Stromal cell of bone marrow (primary cell): ENCODE measurements around the gene ILDR1.
"Not testable (repeated sequence)": the region's sequence is repeated elsewhere in the genome, so short reads cannot be mapped to it uniquely, and the experiment has no call there.

Source experiments
- DNase-seq: peaks from one replicate; pipeline ENCODE4 v3.0.0-alpha.2; 2012; ENCODE audit warnings: low read depth

The ILDR1 gene

DNA sequence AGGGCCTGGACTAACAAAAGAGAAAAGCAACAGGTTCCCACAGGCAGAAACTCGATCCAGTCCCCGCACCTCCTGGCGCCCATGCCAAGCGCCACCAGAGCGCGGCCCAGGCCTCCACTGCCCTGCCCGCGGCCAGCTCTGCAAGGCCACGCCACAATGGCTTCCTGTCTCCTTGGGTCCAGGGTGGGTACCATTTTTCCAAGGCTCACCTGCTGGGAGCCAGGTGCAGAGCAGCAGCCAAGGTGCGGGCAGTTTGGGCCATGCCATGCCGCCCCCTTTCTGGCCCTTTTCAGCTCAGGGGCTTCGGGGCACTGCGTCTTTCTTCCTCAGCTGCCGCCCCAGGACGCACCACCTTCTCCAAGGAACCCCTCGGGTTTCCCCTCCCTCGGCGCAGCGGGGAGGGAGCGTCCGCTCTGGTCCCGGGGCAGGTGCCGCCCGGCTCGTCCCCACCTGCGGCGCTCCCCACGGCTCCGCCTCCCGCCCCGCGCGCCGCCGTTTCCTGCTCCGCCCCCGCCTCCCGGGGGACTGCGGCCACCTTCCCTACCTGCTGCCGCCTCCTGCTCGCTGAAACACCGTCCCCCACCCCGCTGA is at the start of gene ILDR1:
Gene ILDR1, minus strand, starts transcription at position 437 of the 591 bp plus-strand sequence. Its CDS starts 170 bp downstream, at position 267.
- no peak for DNase-seq

DNA sequence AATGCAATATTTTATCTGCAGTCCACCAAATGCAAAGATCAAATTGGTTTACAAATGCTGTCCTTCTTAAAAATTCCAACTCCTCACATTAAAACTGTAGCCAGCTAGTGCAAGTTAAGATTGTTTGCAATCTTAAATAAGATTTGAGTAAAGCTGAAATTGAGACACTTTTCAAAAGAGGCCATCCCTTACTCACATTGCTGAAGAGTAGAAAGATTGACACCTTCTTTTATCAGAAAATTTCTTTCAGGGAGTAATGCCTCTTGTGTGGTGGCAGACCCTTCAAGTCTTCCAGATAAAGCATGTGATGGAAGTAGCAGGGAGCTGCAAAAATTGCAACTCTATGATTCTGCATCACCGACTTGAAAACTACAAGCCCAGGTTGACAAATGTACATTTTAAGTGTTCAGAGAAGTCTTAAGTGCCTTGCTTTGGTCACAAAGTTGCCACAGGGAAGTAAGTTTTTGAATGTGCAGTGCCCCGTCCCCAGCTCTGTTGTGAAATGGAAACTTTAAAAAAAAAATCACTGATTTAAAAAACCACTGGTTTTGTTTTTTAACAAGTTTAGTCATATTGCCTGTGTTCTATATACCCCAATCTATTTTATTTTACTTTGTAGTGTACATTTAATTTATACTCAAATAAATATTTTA is 45.7 kb upstream of the ILDR1 start:
- no peak for DNase-seq

DNA sequence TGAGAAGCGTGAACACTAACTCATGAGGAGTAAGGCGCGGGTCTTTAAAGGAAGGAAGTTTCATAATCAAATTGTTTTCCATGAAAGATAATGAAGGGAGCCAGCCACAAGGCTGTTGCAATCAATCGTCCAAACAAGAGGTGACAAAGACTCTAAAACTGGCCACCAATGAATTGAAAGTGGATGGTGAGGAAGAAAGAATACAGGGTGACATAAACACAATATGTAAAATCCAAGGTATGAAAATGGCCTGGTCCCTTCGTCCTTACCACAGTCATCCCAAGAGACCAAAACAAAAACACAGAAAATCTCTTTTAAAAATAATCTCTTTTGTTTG is 45.1 kb upstream of the ILDR1 start:
- DNase-seq, result no peak

DNA sequence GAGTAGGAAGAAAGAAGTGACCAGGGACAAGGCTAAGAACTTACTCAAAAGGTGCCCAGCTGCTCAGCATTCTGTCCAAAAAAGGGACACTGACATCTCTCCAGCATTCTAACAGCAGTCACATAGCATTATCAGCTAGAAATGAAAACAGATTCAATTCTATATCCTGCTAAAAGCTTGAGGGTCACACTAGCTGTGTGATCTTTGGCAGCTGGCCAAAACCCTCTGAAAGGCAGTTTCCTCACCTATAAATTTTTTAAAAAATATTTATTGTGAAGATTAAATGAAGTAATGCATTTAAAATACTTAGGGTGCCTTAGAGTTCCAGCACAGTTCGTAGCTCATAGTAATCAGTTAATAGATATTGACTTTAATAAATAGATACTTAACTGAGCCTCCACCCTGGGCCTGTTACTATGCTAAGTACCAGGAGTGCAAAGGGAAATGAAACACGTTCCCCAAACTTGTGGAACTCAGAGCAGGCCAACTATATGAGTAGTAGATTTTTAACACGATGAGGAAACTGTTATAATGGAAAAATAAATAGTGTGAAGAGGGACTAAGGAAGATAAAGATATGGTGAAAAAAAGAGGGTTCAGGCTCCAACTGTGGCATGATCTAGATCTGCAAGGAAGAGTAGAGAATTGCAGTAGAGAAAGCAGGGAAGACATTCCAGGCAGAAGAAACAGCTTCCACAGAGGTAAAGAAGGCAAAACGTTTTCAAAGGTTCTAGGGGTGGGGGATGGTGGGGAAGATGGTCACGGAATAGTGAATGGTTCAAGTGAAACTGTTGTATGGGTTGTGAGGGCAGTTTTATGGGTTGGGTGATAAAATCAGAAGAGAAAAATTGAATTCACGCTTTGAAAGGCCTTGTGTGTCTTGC is 44.5 kb upstream of the ILDR1 start:
- no peak for DNase-seq

DNA sequence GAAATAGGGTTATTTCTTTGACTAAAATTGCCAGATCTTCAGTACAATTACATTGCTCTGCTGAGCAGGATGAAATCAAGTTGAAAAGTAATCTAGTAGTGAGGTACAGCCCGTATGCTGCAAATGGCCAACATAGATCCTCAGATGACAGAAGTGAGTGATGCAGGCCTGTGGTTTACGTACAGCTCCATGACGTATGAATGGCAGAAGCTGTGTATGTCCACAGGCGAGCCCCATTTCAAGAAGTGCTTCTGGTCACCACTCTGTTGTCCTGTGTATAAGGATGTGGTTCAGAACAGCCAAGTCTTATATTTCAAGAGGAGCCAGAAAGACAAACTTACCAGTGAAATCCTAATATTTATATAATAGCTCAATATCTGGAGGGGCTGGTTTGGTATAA is 42.3 kb upstream of the ILDR1 start:
- no peak for DNase-seq

DNA sequence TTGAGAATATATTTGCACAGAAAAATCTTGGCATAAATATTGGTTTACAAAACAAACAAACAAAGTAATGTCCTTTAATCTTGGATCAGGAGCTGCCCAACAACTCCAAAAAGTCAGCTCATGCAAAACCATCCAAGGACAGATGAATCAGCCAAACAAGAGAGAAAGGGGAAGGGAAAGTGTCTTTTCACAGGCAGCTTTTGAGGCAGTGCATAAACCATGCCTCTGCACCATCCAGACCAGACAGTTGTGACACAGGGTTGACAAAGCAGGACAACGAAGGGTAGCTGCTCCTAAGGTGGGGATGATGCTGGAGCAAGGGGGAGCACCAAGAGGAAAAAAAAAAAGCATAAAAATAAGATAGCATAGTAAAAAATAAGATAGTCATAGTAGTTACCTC is 41.9 kb upstream of the ILDR1 start:
- no peak for DNase-seq

DNA sequence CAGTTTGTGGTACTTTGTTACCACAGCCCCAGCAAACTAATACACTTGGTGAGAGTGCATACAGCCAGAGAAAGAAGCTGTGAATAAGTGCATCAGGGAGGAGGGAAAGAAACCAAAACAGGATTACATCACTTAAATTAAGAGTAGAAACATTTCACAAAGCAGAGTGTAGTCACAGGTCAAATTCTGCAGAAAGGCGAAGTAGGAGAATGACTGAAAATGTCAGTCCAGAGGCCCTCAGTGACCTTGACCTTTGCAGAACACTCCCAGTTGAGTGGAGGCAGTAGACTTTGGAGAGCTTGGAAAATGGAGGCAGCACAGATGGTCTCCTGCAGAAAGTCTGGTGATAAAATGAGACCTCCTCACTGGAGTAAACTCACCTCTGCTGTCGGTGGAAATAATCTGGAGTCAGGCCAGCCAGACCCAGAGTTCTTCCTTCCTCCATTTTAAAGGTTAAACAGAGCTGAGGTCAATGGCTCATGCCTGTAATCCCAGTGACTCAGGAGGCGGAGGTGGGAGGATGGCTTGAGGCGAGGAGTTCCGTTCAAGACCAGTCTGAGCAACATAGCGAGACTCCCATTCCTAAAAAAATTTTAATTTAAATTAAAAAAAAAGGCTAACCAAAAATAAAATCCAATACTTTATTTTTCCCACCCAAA is 38.1 kb upstream of the ILDR1 start:
- DNase-seq, result no peak

DNA sequence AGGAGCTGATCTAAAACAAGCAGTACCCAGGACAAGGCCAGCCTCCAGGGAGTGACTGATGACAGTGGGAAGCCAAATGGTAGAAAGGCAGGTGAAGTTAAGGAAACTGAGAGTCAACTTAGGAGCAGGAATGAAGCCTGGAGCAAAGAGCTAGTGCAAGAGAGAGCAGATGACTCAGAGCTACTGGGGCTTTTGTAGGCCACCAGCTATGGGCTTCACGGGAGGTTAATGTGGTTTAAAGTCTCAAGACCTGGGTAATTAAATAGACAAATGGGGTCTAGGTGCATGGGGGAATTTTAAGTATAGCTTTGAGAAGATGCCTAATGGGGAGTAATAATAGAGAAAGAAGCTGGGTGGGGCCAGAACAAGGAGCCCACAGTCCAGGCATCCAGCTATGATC is 36.2 kb upstream of the ILDR1 start:
- DNase-seq, result no peak

DNA sequence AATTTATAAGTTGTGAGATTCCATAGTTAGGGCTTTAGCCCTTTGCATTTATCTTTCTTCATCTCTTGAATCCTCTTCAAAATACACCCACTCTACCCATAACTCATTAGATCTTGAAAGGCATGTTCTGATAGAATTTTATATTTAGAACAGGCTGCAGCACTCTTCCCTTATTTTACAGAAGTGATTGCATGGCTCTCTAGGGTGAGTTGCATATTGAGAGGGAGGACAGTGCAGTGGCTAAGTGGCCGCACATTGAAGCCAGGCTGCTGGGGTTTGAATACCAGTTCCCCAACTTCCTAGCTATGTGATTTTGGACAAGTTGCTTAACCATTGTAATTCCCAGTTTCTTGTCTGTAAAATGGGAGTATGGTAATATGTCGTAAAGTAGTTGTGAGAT is 35.6 kb upstream of the ILDR1 start:
- DNase-seq, result no peak

DNA sequence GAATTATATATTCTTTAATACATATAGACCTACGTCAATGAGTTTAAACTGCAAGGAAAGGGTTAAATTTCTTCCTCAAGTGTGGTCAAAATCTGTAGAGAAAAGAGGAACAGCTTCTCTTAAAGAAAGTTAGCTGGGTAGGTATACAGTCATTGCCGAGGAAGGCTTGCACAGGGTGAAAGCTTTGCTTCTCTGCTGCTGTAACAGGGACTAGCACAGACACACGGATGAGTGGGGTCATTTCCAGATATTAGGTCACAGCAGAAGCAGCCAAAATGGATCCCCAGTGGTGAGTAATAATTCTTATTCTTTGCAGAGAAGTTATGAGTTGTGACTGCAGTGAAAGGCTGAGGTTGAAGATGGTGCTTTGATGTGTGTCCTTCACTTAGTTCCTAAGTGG is 33.2 kb upstream of the ILDR1 start, which contains the start of gene CD86:
Gene CD86, plus strand, starts transcription at position 148 of the 400 bp plus-strand sequence. Its CDS starts 128 bp downstream, at position 276.
- DNase-seq, result peak; percentile 6

DNA sequence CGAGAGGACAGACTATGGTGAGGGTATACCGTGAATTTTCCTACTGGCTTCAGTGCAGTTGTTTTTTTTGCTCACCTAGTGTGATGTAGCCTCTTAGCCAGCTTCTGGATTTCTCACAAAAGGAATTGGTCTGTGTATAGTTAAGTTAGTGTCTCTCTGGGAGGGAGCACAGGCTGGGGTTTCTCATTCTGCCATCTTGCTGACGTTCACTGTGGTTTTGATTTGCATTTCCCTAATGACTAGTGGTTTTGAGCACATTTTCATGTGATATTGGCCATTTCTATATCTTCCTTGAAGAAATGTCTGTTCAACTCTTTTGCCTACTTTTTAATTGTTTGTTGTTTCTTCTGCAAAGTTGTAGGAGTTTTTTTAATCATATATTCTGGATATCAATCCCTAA is 30.9 kb upstream of the ILDR1 start:
- DNase-seq, result peak; percentile 10

DNA sequence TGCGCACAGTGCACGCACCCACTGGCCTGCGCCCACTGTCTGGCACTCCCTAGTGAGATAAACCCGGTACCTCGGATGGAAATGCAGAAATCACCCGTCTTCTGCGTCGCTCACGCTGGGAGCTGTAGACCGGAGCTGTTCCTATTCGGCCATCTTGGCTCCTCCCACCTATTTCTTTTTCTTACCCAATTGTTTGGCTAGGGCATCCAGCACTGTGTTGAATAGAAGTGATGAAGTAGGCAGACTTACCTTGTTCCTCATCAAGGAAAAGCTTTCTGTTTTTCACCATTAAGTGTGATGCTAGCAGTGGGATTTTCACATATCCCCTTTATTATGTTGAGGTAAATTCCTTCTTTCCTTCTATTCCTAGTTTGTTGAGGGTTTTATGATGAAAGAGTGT is 25.7 kb upstream of the ILDR1 start:
- not testable (repeated sequence) for DNase-seq

DNA sequence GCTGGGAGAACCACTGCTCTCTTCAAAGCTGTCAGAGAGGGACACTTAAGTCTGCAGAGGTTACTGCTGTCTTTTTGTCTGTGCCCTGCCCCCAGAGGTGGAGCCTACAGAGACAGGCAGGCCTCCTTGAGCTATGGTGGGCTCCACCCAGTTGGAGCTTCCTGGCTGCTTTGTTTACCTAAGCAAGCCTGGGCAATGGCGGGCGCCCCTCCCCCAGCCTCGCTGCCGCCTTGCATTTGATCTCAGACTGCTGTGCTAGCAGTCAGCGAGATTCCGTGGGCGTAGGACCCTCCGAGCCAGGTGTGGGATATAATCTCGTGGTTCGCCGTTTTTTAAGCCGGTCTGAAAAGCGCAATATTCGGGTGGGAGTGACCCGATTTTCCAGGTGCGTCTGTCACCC is 25.2 kb upstream of the ILDR1 start:
- DNase-seq, result not testable (repeated sequence)

DNA sequence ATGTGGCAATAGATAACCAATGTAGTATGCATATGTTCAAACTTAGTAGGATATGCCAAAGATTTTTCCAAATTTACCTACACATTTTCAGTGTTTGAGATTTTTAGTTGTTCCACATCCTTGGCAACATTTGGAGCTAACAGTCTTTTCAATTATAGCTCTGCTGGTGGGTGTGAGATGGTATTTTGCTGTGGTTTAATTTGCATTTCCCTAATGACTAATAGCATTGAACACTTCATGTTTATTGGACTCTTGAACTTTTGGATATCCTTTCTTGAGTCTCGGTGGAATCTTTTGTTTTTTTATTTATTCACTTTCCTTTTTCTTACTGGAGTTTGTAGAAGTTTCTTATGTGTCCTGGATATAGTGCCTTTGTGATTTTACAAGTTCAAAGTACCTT is 11.0 kb upstream of the ILDR1 start:
- no peak for DNase-seq

DNA sequence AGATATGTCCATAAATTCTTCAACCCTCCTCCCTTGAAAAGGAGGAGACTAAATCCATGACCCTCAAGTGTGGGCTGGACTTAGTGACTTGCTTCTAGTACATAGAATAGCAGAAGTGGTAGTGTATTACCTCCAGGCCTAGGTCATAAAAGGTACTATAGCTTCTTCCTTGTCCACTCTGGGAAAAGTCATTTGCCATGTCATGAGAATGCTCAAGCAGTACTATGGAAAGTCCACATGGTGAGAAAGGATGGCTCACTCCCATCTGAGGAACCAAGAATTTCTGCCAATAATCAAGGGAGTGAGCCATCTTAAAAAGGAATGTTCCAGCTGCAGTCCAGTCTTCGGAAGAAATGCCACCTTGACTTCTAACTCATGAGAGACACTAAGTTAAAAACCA is 10.5 kb upstream of the ILDR1 start:
- no peak for DNase-seq

DNA sequence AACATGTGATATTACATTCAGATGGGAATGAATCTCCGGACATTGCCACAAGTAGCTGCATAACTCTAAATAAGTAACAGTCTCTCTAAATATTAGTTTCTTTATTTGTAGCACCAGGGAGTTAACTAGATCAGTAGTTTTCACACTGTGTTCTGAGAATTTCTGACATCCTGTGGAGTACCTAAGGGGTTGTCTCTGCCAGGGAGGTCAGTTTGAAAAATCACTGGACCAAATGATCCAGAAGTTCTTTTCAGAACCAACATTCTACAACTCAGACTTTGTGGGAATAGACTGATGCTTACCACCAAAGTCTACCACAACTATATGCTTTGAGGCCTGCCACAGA is 9.0 kb upstream of the ILDR1 start:
- DNase-seq, result no peak

DNA sequence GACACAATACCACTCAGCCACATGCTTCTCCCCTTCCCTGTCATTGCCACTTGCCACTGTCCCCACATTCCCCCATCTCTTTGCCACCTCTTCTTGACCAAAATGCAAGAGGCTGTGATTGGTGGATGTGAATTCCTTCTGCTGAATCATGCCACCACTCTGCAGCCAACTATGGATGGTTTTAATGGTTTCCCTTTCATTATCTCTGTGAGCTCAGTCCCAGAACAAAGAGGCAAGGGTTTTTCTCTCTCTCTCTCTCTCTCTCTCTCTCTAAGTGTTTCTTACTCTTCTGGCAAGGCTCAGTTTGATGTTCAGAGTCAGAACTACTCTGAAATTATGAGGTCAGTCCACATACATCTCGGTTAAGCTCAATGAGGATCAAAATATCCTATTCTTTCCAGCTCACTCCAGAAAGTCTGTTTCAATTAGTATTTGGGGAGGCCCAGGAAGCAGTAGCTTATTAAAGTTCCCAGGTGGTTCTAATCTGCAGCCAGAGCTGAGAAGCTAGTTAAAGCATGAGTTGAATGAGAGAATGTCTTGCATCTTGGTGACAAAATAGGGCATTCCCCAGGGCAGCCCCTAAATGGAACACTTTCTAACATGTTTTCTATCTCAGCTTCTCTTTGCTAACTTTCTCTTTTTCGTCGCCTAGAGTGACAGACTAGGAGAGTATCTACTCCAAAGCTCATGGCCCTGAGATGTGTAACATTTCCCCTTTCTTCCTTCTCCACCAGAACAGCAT is 8.5 kb upstream of the ILDR1 start:
- peak; percentile 9 for DNase-seq

DNA sequence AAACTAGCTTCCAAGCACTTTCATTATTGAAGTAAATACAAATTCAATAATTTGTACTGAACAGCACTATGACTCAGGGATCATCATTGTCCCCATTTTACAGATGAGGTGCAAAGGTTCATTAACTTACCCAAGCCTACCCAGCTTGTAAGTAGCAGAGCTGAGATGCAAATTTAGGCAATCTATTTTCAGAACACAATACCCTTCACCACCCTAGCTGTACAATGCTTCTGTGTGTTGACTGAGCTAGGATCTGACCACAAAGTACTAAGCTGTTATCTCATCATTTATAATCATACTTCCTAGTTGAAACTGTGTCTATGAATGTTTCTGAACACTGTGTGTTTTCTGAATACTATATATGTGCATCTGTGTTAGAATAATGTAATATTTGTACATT is 3.2 kb upstream of the ILDR1 start:
- no peak for DNase-seq

DNA sequence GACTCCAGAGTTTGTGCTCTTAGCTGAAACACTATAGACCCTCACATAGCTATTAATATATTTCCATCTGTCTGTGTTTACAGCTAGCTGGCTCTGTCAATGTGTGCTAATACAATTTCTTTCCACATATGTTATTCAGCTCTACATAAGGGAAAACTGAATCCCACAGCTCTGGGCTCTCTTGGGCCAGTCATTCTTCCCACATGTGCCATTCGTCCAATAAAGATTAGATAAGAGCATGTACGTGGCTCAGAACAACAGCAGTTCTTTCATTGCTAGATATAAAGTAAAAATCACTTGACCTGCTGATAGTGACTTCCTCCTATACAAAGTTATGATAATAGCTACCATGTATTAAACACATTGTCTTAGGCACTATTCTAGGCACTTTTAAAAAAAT is 2.8 kb upstream of the ILDR1 start:
- DNase-seq, result no peak

DNA sequence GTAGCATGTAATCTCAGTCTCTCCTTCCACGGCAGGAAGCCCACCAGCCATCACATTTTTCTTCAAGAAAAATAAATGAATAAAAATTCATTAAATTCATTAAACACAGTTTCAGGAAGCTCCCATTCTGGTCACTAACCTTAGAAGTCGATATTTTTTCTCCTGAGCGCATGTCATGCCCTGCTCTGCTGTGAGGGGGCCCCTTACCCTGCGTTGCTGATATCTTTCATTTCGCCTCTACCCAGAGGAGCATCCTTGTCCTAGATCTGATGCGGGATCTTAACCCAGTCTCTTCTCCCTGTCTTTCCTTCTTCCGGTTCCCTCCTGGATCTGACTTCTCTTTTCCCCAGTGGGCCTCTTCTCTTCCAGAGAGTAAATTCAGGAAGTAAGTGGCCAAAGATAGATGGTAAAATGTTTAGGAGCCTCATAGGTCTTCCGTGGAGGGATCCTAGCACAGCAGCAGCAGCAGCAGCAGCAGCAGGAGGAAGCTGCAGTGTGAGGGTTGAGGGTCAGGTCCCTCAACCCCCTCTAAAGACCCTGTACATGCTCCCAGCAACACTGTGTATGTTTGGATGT is 1.4 kb upstream of the ILDR1 start:
- DNase-seq, result no peak

DNA sequence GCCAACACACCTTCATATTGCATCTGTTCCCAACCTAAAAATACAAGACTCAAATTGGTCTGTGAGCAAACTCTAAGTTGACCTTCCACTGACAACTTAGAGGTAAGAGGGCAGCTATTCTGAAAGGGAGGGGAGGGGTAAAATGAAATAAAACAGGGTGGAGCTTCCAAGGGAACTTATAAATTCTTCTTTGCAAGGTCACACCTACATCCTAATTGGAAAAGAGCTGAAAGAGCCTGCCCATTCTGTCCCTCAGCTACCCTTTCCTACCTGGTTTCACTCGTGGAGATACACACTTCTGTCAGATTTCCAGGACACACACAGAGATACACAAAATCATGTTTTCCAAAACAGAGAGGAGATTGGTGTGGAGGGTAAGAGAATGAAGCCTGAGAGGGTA is 1.0 kb downstream of the ILDR1 start:
- no peak for DNase-seq

DNA sequence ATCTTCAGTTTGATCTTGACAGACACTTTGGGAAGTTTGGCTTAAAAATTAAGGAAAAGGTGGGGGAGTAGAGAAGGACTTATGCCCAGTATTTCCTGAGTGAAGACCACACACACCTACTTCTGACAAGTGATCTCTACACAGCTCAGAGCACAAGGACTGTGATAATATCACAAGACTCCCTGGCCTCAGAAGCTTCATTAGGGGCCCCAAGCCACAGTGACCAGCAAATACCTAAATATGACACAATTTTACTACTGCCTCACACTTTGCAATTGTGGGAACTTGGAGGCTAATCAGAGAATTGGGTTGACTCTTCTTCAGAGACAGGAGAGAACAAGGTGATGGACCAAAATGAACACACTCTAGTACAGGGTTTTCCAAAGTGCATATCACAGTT is 2.6 kb downstream of the ILDR1 start:
- DNase-seq, result no peak
